H1 (cell line): ENCODE measurements around the gene SARS2. TPM values are rescaled to one million over a fixed set of nuclear protein-coding genes. Genes with fewer than 3 reads are reported as not detected.

Experiments used
- CTCF ChIA-PET: fragments of 300-600 bp; sonication (Branson Sonifier 250); formaldehyde crosslinking; loops from one replicate; lab custom pipeline; 2021; ENCODE audit not compliant: partially characterized antibody; lab: Charles Lee
- POLR2A ChIA-PET: fragments of 300-600 bp; sonication (Branson Sonifier 250); formaldehyde crosslinking; loops from one replicate; lab custom pipeline; 2021; ENCODE audit warnings: inconsistent platforms; ENCODE audit not compliant: partially characterized antibody; lab: Charles Lee
- DNase-seq, 2 experiments: peaks; one replicate each; pipeline versions ENCODE4 v3.0.0 to v3.0.0-alpha.2; 2010 to 2022; ENCODE audit warnings: low spot score in 2 of 2, low read depth in 1 of 2, mixed read lengths in 1 of 2
- FAIRE-seq: peaks from 2 replicates; lab custom pipeline; 2011; peaks lifted over from hg19 to GRCh38; lab: Jason Lieb, UNC
- H2AFZ ChIP-seq: 2 replicates; pipeline ENCODE4 v1.8.1; 2012; ENCODE audit warnings: low read length, inconsistent platforms
- H2AK5ac ChIP-seq: 2 replicates; pipeline ENCODE4 v1.6.1; 2013; ENCODE audit warnings: low read depth, low read length
- H2BK120ac ChIP-seq: replicated peaks from 2 replicates; pipeline ENCODE3; 2013; ENCODE audit warnings: low read depth, low read length, inconsistent platforms
- H2BK12ac ChIP-seq: 2 replicates; pipeline ENCODE4 v1.6.1; 2013; ENCODE audit warnings: low read depth, low read length
- H2BK15ac ChIP-seq: 2 replicates; pipeline ENCODE4 v1.6.1; 2013; ENCODE audit warnings: low read length
- H2BK20ac ChIP-seq: 2 replicates; pipeline ENCODE4 v1.6.1; 2013; ENCODE audit warnings: low read length
- H2BK5ac ChIP-seq: 2 replicates; pipeline ENCODE4 v1.6.1; 2013; ENCODE audit warnings: low read depth, low read length
- H3K14ac ChIP-seq: 2 replicates; pipeline ENCODE4 v1.6.1; 2013; ENCODE audit warnings: inconsistent platforms; ENCODE audit not compliant: insufficient read length
- H3K18ac ChIP-seq: 2 replicates; pipeline ENCODE4 v1.6.1; 2013; ENCODE audit warnings: low read length; ENCODE audit errors: extremely low read depth
- H3K23ac ChIP-seq: 2 replicates; pipeline ENCODE4 v1.6.1; 2013; ENCODE audit warnings: inconsistent platforms; ENCODE audit not compliant: insufficient read length
- H3K23me2 ChIP-seq: 2 replicates; pipeline ENCODE4 v1.6.1; 2013; ENCODE audit warnings: low read depth, low read length
- H3K27ac ChIP-seq: 2 replicates; pipeline ENCODE4 v1.6.1; 2011; ENCODE audit warnings: low read depth, low read length, inconsistent platforms
- H3K27me3 ChIP-seq, 4 experiments: replicated peaks in 1 of 4; 1 replicate in 1 of 4; 2 replicates in 3 of 4; pipeline versions ENCODE4 v1.6.1 to v1.8.1; 2011 to 2013; ENCODE audit warnings: low read length in 3 of 4, mild to moderate bottlenecking in 3 of 4, inconsistent platforms in 2 of 4, mixed read lengths in 2 of 4, moderate library complexity in 1 of 4; ENCODE audit not compliant: control insufficient read depth in 3 of 4, insufficient read depth in 3 of 4; ENCODE audit errors: extremely low read depth in 1 of 4
- H3K36me3 ChIP-seq, 4 experiments: 2 replicates each; pipeline versions ENCODE4 v1.6.1 to v1.8.1; 2011 to 2013; ENCODE audit warnings: mild to moderate bottlenecking in 4 of 4, low read length in 3 of 4, moderate library complexity in 2 of 4, control low read depth in 1 of 4, inconsistent platforms in 1 of 4; ENCODE audit not compliant: insufficient read depth in 4 of 4, control insufficient read depth in 2 of 4
- H3K4ac ChIP-seq: replicated peaks from 2 replicates; pipeline ENCODE3; 2013; ENCODE audit warnings: low read length, low read depth, mixed read lengths, inconsistent platforms; ENCODE audit not compliant: insufficient read length
- H3K4me1 ChIP-seq, 4 experiments: replicated peaks in 1 of 4; 1 replicate in 1 of 4; 2 replicates in 3 of 4; pipeline versions ENCODE4 v1.6.1 to v1.8.1; 2011 to 2013; ENCODE audit warnings: low read length in 3 of 4, inconsistent platforms in 2 of 4, mixed read lengths in 1 of 4; ENCODE audit not compliant: insufficient read depth in 4 of 4, control insufficient read depth in 3 of 4
- H3K4me2 ChIP-seq, 2 experiments: 2 replicates each; pipeline versions ENCODE4 v1.6.1 to v1.8.1; 2011 to 2013; ENCODE audit warnings: low read depth in 2 of 2, low read length in 2 of 2, control low read depth in 1 of 2, inconsistent platforms in 1 of 2, mild to moderate bottlenecking in 1 of 2; ENCODE audit not compliant: insufficient read depth in 1 of 2
- H3K4me3 ChIP-seq, 4 experiments: fragments of 200-600, 300-600 bp in 1 of 4; sonication (generic), shearing (Covaris generic), sonication (Bioruptor Twin) in 1 of 4; 2 replicates each; pipeline versions ENCODE4 v1.5.1 to v1.8.1; 2011 to 2016; ENCODE audit warnings: low read length in 4 of 4, low read depth in 3 of 4, control low read depth in 2 of 4, inconsistent platforms in 2 of 4, mild to moderate bottlenecking in 2 of 4, mixed read lengths in 1 of 4, moderate library complexity in 1 of 4; ENCODE audit not compliant: insufficient read depth in 2 of 4; ENCODE audit errors: extremely low read depth in 1 of 4
- H3K56ac ChIP-seq: replicated peaks from 2 replicates; pipeline ENCODE3; 2013; ENCODE audit warnings: low read depth, mild to moderate bottlenecking, mixed read lengths, low read length, inconsistent platforms; ENCODE audit not compliant: insufficient read length
- H3K79me1 ChIP-seq: 2 replicates; pipeline ENCODE4 v1.6.1; 2013; ENCODE audit warnings: low read depth, low read length, control low read depth
- H3K79me2 ChIP-seq, 2 experiments: 2 replicates each; pipeline versions ENCODE4 v1.6.1 to v1.8.1; 2012 to 2013; ENCODE audit warnings: low read length in 2 of 2, mild to moderate bottlenecking in 2 of 2, inconsistent platforms in 1 of 2; ENCODE audit not compliant: insufficient read depth in 2 of 2, control insufficient read depth in 1 of 2
- H3K9ac ChIP-seq, 4 experiments: replicated peaks in 1 of 4; 1 replicate in 1 of 4; 2 replicates in 3 of 4; pipeline versions ENCODE4 v1.6.1 to v1.8.1; 2011 to 2013; ENCODE audit warnings: low read depth in 3 of 4, low read length in 3 of 4, control low read depth in 2 of 4, mild to moderate bottlenecking in 2 of 4, moderate library complexity in 2 of 4, inconsistent platforms in 1 of 4; ENCODE audit errors: extremely low read depth in 1 of 4
- H3K9me3 ChIP-seq, 2 experiments: 2 replicates each; pipeline versions ENCODE4 v1.6.1 to v1.8.1; 2012 to 2013; ENCODE audit warnings: mild to moderate bottlenecking in 2 of 2, moderate library complexity in 2 of 2, control low read depth in 1 of 2, inconsistent platforms in 1 of 2, low read depth in 1 of 2, low read length in 1 of 2, mixed read lengths in 1 of 2; ENCODE audit not compliant: insufficient read depth in 2 of 2
- H4K20me1 ChIP-seq, 2 experiments: replicated peaks in 1 of 2; 2 replicates each; pipeline versions ENCODE3 to v1.8.1; 2011 to 2013; ENCODE audit warnings: inconsistent platforms in 2 of 2, low read length in 2 of 2, mild to moderate bottlenecking in 1 of 2; ENCODE audit not compliant: insufficient read depth in 2 of 2, control insufficient read depth in 1 of 2
- H4K5ac ChIP-seq: 2 replicates; pipeline ENCODE4 v1.6.1; 2013; ENCODE audit warnings: low read length, low read depth, mixed read lengths, inconsistent platforms; ENCODE audit not compliant: insufficient read length
- H4K8ac ChIP-seq: 2 replicates; pipeline ENCODE4 v1.8.0; 2013; ENCODE audit warnings: mild to moderate bottlenecking, moderate library complexity, low read length, inconsistent platforms; ENCODE audit not compliant: insufficient read depth; ENCODE audit errors: extremely low read depth
- H4K91ac ChIP-seq: replicated peaks from 2 replicates; pipeline ENCODE3; 2013; ENCODE audit warnings: low read length, mixed read lengths, inconsistent platforms; ENCODE audit not compliant: insufficient read length
- ASH2L ChIP-seq: fragments of 200-600, 300-600 bp; sonication (generic); IDR thresholded peaks from one replicate; pipeline ENCODE4 v1.7.1; 2017; ENCODE audit warnings: low read length
- BACH1 ChIP-seq: IDR thresholded peaks from 2 replicates; pipeline ENCODE4 v1.6.1; 2012; ENCODE audit warnings: low read length, improper control_type of control experiment
- EGR1 ChIP-seq: IDR thresholded peaks from 2 replicates; pipeline ENCODE4 v1.6.1; 2011; ENCODE audit warnings: low read depth, low read length, borderline replicate concordance
- HDAC2 ChIP-seq, 2 experiments: fragments of 300-600 bp in 1 of 2; sonication (generic) in 1 of 2; IDR thresholded peaks; 2 replicates each; pipeline ENCODE4 v1.6.1; 2011 to 2012; ENCODE audit warnings: low read depth in 2 of 2, low read length in 2 of 2, mild to moderate bottlenecking in 2 of 2, moderate library complexity in 2 of 2, borderline replicate concordance in 1 of 2, inconsistent platforms in 1 of 2
- KDM5A ChIP-seq: fragments of 200-600 bp; IDR thresholded peaks from 2 replicates; pipeline ENCODE4 v1.7.1; 2012; ENCODE audit warnings: mild to moderate bottlenecking, low read length, inconsistent platforms, mixed read lengths
- RBBP5 ChIP-seq: IDR thresholded peaks from 2 replicates; pipeline ENCODE4 v1.7.1; 2012; ENCODE audit warnings: low read depth, mild to moderate bottlenecking, inconsistent platforms, low read length, moderate library complexity, borderline replicate concordance
- TAF1 ChIP-seq: IDR thresholded peaks from 2 replicates; pipeline ENCODE4 v1.6.1; 2011; ENCODE audit warnings: mild to moderate bottlenecking, low read depth, low read length
- TAF7 ChIP-seq: optimal IDR thresholded peaks from 2 replicates; pipeline ENCODE3; 2011; ENCODE audit warnings: low read depth, mild to moderate bottlenecking, inconsistent platforms, low read length, moderate library complexity, borderline replicate concordance
- TBP ChIP-seq: IDR thresholded peaks from 2 replicates; pipeline ENCODE4 v1.6.1; 2011; ENCODE audit warnings: low read depth, low read length, improper control_type of control experiment
- WGBS, 2 experiments: shearing (Covaris generic) in 1 of 2; methylation state at CpG; one replicate each; pipeline versions ENCODE4 v1.1.6 to v1.1.7; 2013 to 2015; ENCODE audit warnings: low lambda C conversion rate in 2 of 2, mixed read lengths in 2 of 2, inconsistent platforms in 1 of 2, low coverage in 1 of 2, missing lambda C conversion rate in 1 of 2; ENCODE audit not compliant: insufficient replicate concordance in 2 of 2, insufficient coverage in 1 of 2, insufficient read length in 1 of 2; ENCODE audit errors: extremely low coverage in 1 of 2, missing lambda C conversion rate in 1 of 2; 5-methylcytosine and 5-hydroxymethylcytosine counted together
- polyA plus RNA-seq, 7 experiments: library from polyadenylated mRNA; depleted of rRNA in 3 of 7; stranded (reverse) in 5 of 7; unstranded in 2 of 7; fragments of >200 nt in 5 of 7; fragments of 200-250 nt in 2 of 7; gene quantifications; 1 replicate in 5 of 7; 2 replicates in 1 of 7; 4 replicates in 1 of 7; pipeline versions ENCODE4 v1.2.1 to v1.2.3, GENCODE V29; 2011 to 2013; ENCODE audit warnings: missing spikeins in 2 of 7, mixed read lengths in 2 of 7
- total RNA-seq: library from RNA; stranded (reverse); fragmentation: NEBNext Ultra II Directional; extraction: Animal tissue kit (Norgen Biotek cat#: 25700); gene quantifications from 2 replicates; pipeline ENCODE4 v1.2.1, GENCODE V29; 2021

SARS2 gene
- total and polyA plus RNA-seq, 2 of the 8 experiments (the other 6 are each of a cell fraction or from before 2014, with no cell fraction given): 68.0 to 102 TPM

DNA sequence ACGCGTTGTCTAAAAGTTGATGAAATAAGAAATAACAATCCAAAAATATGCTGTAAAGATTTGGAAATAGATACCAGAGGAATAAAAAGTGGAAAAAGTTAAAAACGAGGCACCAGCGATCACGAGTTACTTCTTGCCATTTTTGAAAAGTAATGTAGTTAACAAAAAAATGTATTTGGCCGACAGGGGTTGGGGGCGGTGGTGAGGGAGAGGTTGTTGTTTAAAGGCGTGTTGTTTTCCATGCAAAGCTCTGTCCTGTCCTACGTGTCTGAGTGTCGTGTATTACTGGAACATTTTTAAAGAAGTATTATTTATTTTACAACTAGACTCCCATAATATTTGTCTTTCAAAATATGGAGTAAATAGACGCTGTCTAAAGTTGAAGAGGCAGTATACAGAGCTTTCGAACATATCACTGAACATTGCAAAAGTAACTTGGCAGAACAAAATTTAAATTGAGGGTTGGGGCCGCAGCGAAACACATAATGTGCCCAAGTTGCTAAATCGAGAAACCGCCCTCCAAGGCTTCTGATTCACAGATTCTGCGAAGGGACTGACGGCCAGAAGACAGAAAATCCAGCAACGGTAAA lies 44.2 kb upstream of the SARS2 start:
- H4K91ac ChIP-seq: no peak overlapping the region
- no peak overlapping the region for H4K5ac ChIP-seq
- no peak overlapping the region for H2BK120ac ChIP-seq
- H2BK15ac ChIP-seq: no peak overlapping the region
- H3K4me2 ChIP-seq: peak overlapping the region; percentile 66 to 88
- no peak overlapping the region for H2BK5ac ChIP-seq
- H3K4me3 ChIP-seq: peak overlapping the region; percentile 48 to 82 (median 74)
- ChIA-PET CTCF (interaction anchor here (0.6 to 4.1 kb wide), 8 partner anchors 13 to 235 kb away, joined by 3 to 15 read pairs (median 6); no protein-coding TSS in a partner anchor), POLR2A (interaction anchor here (1.6 to 2.1 kb wide), 5 partner anchors 11 to 150 kb away, joined by 3 to 11 read pairs (median 4); partner anchors contain the start of genes FBXO27 and PAK4)
- no peak overlapping the region for H2AFZ ChIP-seq
- H4K20me1 ChIP-seq: peaks cover 0 to 1% of the 10 kb centered on the region in 2 experiments
- FAIRE-seq: no peak
- peaks cover 0 to 5% of the 10 kb centered on the region in 2 experiments; a peak in 1 of 4 replicates for H3K79me2 ChIP-seq
- H3K9me3 ChIP-seq: no peaks in the 10 kb centered on the region
- H3K18ac ChIP-seq: peak overlapping the region; percentile 94; the same call in 1 of the 2 replicates
- H2BK12ac ChIP-seq: no peak overlapping the region
- 32% methylated on average over 19 of the region's 19 CpGs; no CpG with 5 or more reads in 1 of the 2 experiments for WGBS, 2 experiments
- no peak overlapping the region; the same call in 1 of the 2 replicates for H3K27ac ChIP-seq
- no peak overlapping the region for H2AK5ac ChIP-seq
- H3K4me1 ChIP-seq: peaks cover 0 to 7% (median 3%) of the 10 kb centered on the region in 4 experiments; a peak in 3 of 7 replicates
- H4K8ac ChIP-seq: peak overlapping the region; percentile 54; the same call in 1 of the 2 replicates
- H3K36me3 ChIP-seq: peaks cover 0 to 4% (median 0%) of the 10 kb centered on the region in 4 experiments; a peak in 2 of 8 replicates
- DNase-seq: no peak
- no peak overlapping the region for H3K23ac ChIP-seq
- H2BK20ac ChIP-seq: no peak overlapping the region
- H3K14ac ChIP-seq: no peak overlapping the region
- H3K27me3 ChIP-seq: 0 out of 7 replicates have a peak, but pooled peaks cover 0 to 3% (median 0%) of the 10 kb centered on the region in 4 experiments
- no peak overlapping the region for H3K4ac ChIP-seq
- H3K79me1 ChIP-seq: no peaks in the 10 kb centered on the region
- H3K56ac ChIP-seq: no peak overlapping the region
- H3K23me2 ChIP-seq: peaks cover 6% of the 10 kb centered on the region; the same call in 1 of the 2 replicates
- H3K9ac ChIP-seq: peak overlapping the region in 3 of 4 experiments; percentile 49 to 58 (median 53); a peak in 6 of 7 replicates
- TF ChIP-seq KDM5A: no peak
- TF ChIP-seq BACH1: no peak
- no peak for TF ChIP-seq TBP
- no peak for TF ChIP-seq RBBP5
- TF ChIP-seq HDAC2 (IDR thresholded peaks at IDR 0.05; ENCODE audit: borderline replicate concordance in 1 of 2, low read depth in 2 of 2, low read length in 2 of 2): no peak
- TF ChIP-seq ASH2L: no peak
- TF ChIP-seq TAF7: no peak
- no peak for TF ChIP-seq TAF1
- no peak for TF ChIP-seq EGR1
